DND-41 (cell line): ENCODE measurements around the gene F10.

Experiments
- EZH2 ChIP-seq: IDR thresholded peaks from 3 replicates; pipeline ENCODE4 v1.6.1; 2012; ENCODE audit warnings: borderline replicate concordance, low read depth, mild to moderate bottlenecking, moderate library complexity, low read length, inconsistent platforms; ENCODE audit not compliant: severe bottlenecking
- TF ChIP-seq, protein P1 (sequence below): IDR thresholded peaks from 2 replicates; pipeline ENCODE4 v1.5.1; 2012; ENCODE audit warnings: borderline replicate concordance, low read length, moderate library complexity, mild to moderate bottlenecking; ENCODE audit not compliant: poor library complexity, severe bottlenecking; ENCODE audit errors: extremely low read depth

DNA sequence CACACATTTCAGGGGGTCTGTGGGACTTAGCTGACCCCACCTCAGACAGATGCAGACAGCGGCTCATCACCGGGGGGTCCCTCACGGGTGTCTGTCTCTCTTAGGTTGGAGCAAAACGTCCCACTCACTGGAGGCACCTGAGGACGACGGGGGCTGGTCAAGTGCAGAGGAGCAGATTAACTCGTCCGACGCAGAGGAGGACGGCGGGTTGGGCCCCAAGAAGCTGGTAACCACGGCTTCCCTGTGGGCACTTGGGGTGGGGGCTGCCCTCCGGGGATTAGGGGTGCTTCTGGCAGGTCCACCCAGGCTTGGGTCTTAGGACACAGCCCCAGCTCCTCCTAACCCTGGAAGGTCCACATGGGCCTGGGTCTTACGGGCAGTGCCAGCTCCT, 28.2 kb upstream of the F10 start:
- TF ChIP-seq, protein P1, sequence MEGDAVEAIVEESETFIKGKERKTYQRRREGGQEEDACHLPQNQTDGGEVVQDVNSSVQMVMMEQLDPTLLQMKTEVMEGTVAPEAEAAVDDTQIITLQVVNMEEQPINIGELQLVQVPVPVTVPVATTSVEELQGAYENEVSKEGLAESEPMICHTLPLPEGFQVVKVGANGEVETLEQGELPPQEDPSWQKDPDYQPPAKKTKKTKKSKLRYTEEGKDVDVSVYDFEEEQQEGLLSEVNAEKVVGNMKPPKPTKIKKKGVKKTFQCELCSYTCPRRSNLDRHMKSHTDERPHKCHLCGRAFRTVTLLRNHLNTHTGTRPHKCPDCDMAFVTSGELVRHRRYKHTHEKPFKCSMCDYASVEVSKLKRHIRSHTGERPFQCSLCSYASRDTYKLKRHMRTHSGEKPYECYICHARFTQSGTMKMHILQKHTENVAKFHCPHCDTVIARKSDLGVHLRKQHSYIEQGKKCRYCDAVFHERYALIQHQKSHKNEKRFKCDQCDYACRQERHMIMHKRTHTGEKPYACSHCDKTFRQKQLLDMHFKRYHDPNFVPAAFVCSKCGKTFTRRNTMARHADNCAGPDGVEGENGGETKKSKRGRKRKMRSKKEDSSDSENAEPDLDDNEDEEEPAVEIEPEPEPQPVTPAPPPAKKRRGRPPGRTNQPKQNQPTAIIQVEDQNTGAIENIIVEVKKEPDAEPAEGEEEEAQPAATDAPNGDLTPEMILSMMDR = no peak
- TF ChIP-seq EZH2 = no peak
